Caco-2 (cell line): ENCODE data around the gene IL6ST. TPM values are rescaled to one million over a fixed set of nuclear protein-coding genes. Genes with fewer than 3 reads are reported as not detected.
A peak's percentile ranks its signal among the peaks of the same experiment; 100 is the strongest.

Source experiments
- BruUV-seq: library from RNA; stranded (reverse); fragments of 400-500 nt; replicated peaks from 2 replicates; lab custom pipeline; 2021; lab: Mats Ljungman, UMichigan
- CTCF ChIA-PET: fragments of 300-600 bp; sonication (Branson Sonifier 250); formaldehyde crosslinking; loops from one replicate; lab custom pipeline; 2022; ENCODE audit warnings: antibody characterized with exemption; lab: Charles Lee
- POLR2A ChIA-PET: fragments of 300-600 bp; sonication (Branson Sonifier 250); formaldehyde crosslinking; loops from one replicate; lab custom pipeline; 2022; ENCODE audit warnings: antibody characterized with exemption; lab: Charles Lee
- DNase-seq, 2 experiments: peaks; one replicate each; pipeline versions ENCODE4 v3.0.0 to v3.0.0-alpha.2; 2020 to 2022
- H3K27me3 ChIP-seq: replicated peaks from 2 replicates; pipeline ENCODE4 v1.6.0; 2011; ENCODE audit warnings: low read length; ENCODE audit not compliant: control insufficient read depth, insufficient read depth
- H3K36me3 ChIP-seq: 2 replicates; pipeline ENCODE4 v1.5.1; 2011; ENCODE audit warnings: low read length; ENCODE audit not compliant: control insufficient read depth, insufficient read depth
- H3K4me1 ChIP-seq: fragments of 250-450 bp; sonication (Bioruptor Pico); 2 replicates; pipeline ENCODE4 v1.5.1; 2020; ENCODE audit warnings: mild to moderate bottlenecking
- H3K4me3 ChIP-seq: 2 replicates; pipeline ENCODE4 v1.5.1; 2011; ENCODE audit warnings: low read depth, mild to moderate bottlenecking, control low read depth, low read length
- H3K9me3 ChIP-seq: fragments of 250-450 bp; sonication (Bioruptor Pico); 2 replicates; pipeline ENCODE4 v1.5.1; 2020; ENCODE audit warnings: mild to moderate bottlenecking, moderate library complexity
- H3K27ac Mint-ChIP-seq: one replicate; pipeline ENCODE4 v1.8.0; 2022; ENCODE audit warnings: mixed read lengths; ENCODE audit not compliant: unreplicated experiment
- H3K27me3 Mint-ChIP-seq: one replicate; pipeline ENCODE4 v1.8.0; 2022; ENCODE audit warnings: mixed read lengths; ENCODE audit not compliant: insufficient read depth, unreplicated experiment
- H3K36me3 Mint-ChIP-seq: one replicate; pipeline ENCODE4 v1.8.0; 2022; ENCODE audit warnings: mild to moderate bottlenecking, mixed read lengths; ENCODE audit not compliant: insufficient read depth, unreplicated experiment
- H3K4me1 Mint-ChIP-seq: one replicate; pipeline ENCODE4 v1.8.0; 2022; ENCODE audit warnings: low read depth, mixed read lengths; ENCODE audit not compliant: unreplicated experiment
- H3K4me3 Mint-ChIP-seq: one replicate; pipeline ENCODE4 v1.8.0; 2022; ENCODE audit warnings: mild to moderate bottlenecking, moderate library complexity, mixed read lengths; ENCODE audit not compliant: unreplicated experiment
- H3K9me3 Mint-ChIP-seq: one replicate; pipeline ENCODE4 v1.8.0; 2022; ENCODE audit warnings: mixed read lengths; ENCODE audit not compliant: unreplicated experiment
- CTCF ChIP-seq, 2 experiments: fragments of 200-600 bp in 1 of 2; IDR thresholded peaks; 1 replicate in 1 of 2; 2 replicates in 1 of 2; pipeline versions ENCODE4 v1.5.1 to v1.8.0; 2011 to 2022; ENCODE audit warnings: antibody characterized with exemption in 1 of 2, control low read depth in 1 of 2, inconsistent platforms in 1 of 2, low read depth in 1 of 2, low read length in 1 of 2, mild to moderate bottlenecking in 1 of 2, moderate library complexity in 1 of 2; ENCODE audit not compliant: insufficient read depth in 1 of 2, severe bottlenecking in 1 of 2, unreplicated experiment in 1 of 2
- intact Hi-C: fragments of 100-400 bp; cut with micrococcal nuclease; formaldehyde crosslinking; loops from one replicate; pipeline ENCODE4 v1.10.0; 2022; ENCODE audit not compliant: unreplicated experiment
- total RNA-seq: library from RNA; stranded (reverse); gene quantifications from 2 replicates; pipeline ENCODE4 v1.2.3, GENCODE V29; 2022

Gene IL6ST
- total RNA-seq, 1 experiment from 2014 or later, result 278 TPM

- ChIA-PET CTCF (interaction anchor here (0.6 kb wide), 1 partner anchor 1066 kb away, joined by 3 read pairs; no protein-coding TSS in a partner anchor), POLR2A (no interaction called here)
- no peak for DNase-seq
- no TSS peak for BruUV-seq
- H3K4me1 ChIP-seq, result peaks cover 67% of the 10 kb centered on the region
- H3K27me3 ChIP-seq, result no peaks in the 10 kb centered on the region
- intact Hi-C loops, result no loop called here
- H3K27ac Mint-ChIP-seq, result peak overlapping the region; percentile 30
- no peak overlapping the region for H3K4me3 ChIP-seq
- H3K9me3 ChIP-seq, result no peaks in the 10 kb centered on the region
- H3K36me3 ChIP-seq, result no peaks in the 10 kb centered on the region
- peaks cover 27% of the 10 kb centered on the region for H3K36me3 Mint-ChIP-seq
- no peaks in the 10 kb centered on the region for H3K9me3 Mint-ChIP-seq
- H3K4me1 Mint-ChIP-seq, result peaks cover 30% of the 10 kb centered on the region
- H3K4me3 Mint-ChIP-seq, result no peak overlapping the region
- no peaks in the 10 kb centered on the region for H3K27me3 Mint-ChIP-seq
- TF ChIP-seq CTCF (IDR thresholded peaks at IDR 0.05; ENCODE audit: insufficient read depth in 1 of 2, low read depth in 1 of 2, low read length in 1 of 2, severe bottlenecking in 1 of 2, unreplicated experiment in 1 of 2), result no peak
Measured at GRCh38 chr5:55925181-55925580, 69.6 kb downstream of the IL6ST start.

GRCh38 chr5:55924744-55925143 is 70.0 kb downstream of the IL6ST start:
- DNase-seq, result no peak
- no peak overlapping the region for H3K27ac Mint-ChIP-seq
- Histone ChIP-seq H3K27me3 (no peaks in the 10 kb centered on the region), H3K4me1 (peaks cover 67% of the 10 kb centered on the region), H3K9me3 (no peaks in the 10 kb centered on the region), H3K36me3 (no peaks in the 10 kb centered on the region), H3K4me3 (no peak overlapping the region)
- no peaks in the 10 kb centered on the region for H3K27me3 Mint-ChIP-seq
- H3K4me1 Mint-ChIP-seq, result peaks cover 30% of the 10 kb centered on the region
- no peaks in the 10 kb centered on the region for H3K9me3 Mint-ChIP-seq
- CTCF ChIA-PET, result interaction anchor here (0.6 kb wide), 1 partner anchor 1065 kb away, joined by 3 read pairs; no protein-coding TSS in a partner anchor
- POLR2A ChIA-PET, result no interaction called here
- H3K4me3 Mint-ChIP-seq, result no peak overlapping the region
- BruUV-seq, result no TSS peak
- TF ChIP-seq CTCF (IDR thresholded peaks at IDR 0.05; ENCODE audit: insufficient read depth in 1 of 2, low read depth in 1 of 2, low read length in 1 of 2, severe bottlenecking in 1 of 2, unreplicated experiment in 1 of 2), result no peak
- intact Hi-C loops, result no loop called here
- H3K36me3 Mint-ChIP-seq, result peaks cover 22% of the 10 kb centered on the region

DNA sequence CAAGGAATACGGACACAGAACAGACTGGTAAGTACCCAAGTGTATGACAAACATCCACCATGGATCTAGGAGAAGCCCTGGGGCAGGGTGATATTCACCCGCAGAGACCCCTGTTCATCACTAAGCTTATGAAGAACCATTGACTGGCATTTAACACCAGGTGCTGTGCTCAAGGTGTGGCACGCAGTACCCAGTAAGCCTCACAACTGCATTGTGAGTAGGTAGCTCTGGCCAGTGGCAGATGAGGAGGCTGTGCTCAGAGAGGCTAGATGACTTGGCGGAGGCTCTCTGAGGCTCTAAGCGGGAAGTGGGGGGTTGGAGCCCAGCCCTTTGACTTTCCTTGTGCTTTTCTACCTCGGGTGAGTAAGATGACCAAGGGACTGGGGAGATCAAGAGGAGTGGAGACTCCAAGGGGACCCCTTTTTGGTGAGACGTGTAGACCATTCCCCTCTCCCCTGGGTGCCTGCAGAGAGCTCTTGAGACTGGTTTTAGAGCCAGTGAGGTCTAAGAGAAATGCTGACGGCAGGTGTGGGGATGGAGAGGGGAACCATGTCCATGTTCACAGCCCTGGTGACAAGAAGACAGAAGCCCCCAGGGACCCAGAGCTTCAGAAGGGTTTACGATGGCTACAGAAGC is 70.8 kb downstream of the IL6ST start:
- BruUV-seq, result no TSS peak
- Mint-ChIP-seq H3K36me3 (peaks cover 15% of the 10 kb centered on the region), H3K9me3 (no peaks in the 10 kb centered on the region), H3K27me3 (no peaks in the 10 kb centered on the region), H3K4me3 (no peak overlapping the region), H3K4me1 (peaks cover 33% of the 10 kb centered on the region), H3K27ac (peak overlapping the region; percentile 44)
- TF ChIP-seq CTCF (IDR thresholded peaks at IDR 0.05; ENCODE audit: insufficient read depth in 1 of 2, low read depth in 1 of 2, low read length in 1 of 2, severe bottlenecking in 1 of 2, unreplicated experiment in 1 of 2), result no peak
- H3K4me1 ChIP-seq, result peaks cover 72% of the 10 kb centered on the region
- ChIA-PET CTCF (no interaction called here), POLR2A (no interaction called here)
- H3K4me3 ChIP-seq, result no peak overlapping the region
- no peaks in the 10 kb centered on the region for H3K36me3 ChIP-seq
- DNase-seq, result no peak
- intact Hi-C loops, result no loop called here
- no peaks in the 10 kb centered on the region for H3K27me3 ChIP-seq
- H3K9me3 ChIP-seq, result no peaks in the 10 kb centered on the region
